GM18499 (cell line): ENCODE results near the gene RAD21L1.

Experiments used
- ATAC-seq: cut with Tn5 transposase; IDR thresholded peaks from one replicate; pipeline ENCODE4 v1.9.1; 2021; ENCODE audit warnings: moderate number of reproducible peaks; ENCODE audit not compliant: insufficient read depth, unreplicated experiment

The RAD21L1 gene

GRCh38 chr20:1267809-1268374 is 42.0 kb downstream of the RAD21L1 start:
- no peak for ATAC-seq

GRCh38 chr20:1269235-1269634 is 43.4 kb downstream of the RAD21L1 start:
- no peak for ATAC-seq

- ATAC-seq = no peak
These were observed 44.0 kb downstream of the RAD21L1 start for GRCh38 chr20:1269850-1270249.

- no peak for ATAC-seq
These were observed 46.7 kb downstream of the RAD21L1 start for GRCh38 chr20:1272368-1273100.

- no peak for ATAC-seq
These were observed 47.5 kb downstream of the RAD21L1 start for GRCh38 chr20:1273366-1273765.

- no peak for ATAC-seq
These were observed 48.9 kb downstream of the RAD21L1 start for GRCh38 chr20:1274485-1275311.

- ATAC-seq = no peak
These were observed 50.1 kb downstream of the RAD21L1 start for GRCh38 chr20:1275919-1276318.

- ATAC-seq = no peak
These were observed 51.9 kb downstream of the RAD21L1 start for GRCh38 chr20:1277529-1278322.

- no peak for ATAC-seq
These were observed 53.1 kb downstream of the RAD21L1 start for GRCh38 chr20:1278993-1279392.

GRCh38 chr20:1280195-1281102 is 54.6 kb downstream of the RAD21L1 start:
- no peak for ATAC-seq

- no peak for ATAC-seq
These were observed 55.6 kb downstream of the RAD21L1 start for GRCh38 chr20:1281279-1282057.

- ATAC-seq = no peak
These were observed 57.1 kb downstream of the RAD21L1 start for GRCh38 chr20:1282966-1283365.

GRCh38 chr20:1283522-1284510 is 58.0 kb downstream of the RAD21L1 start:
- no peak for ATAC-seq

GRCh38 chr20:1286267-1287024 is 60.6 kb downstream of the RAD21L1 start:
- ATAC-seq = no peak

- ATAC-seq = no peak
These were observed 61.5 kb downstream of the RAD21L1 start for GRCh38 chr20:1287306-1287705.

GRCh38 chr20:1287787-1288569 is 62.1 kb downstream of the RAD21L1 start:
- ATAC-seq = no peak
